Stimulated activated naive CD4-positive, alpha-beta T cell (primary cell): Measurements from ENCODE around the gene GYPC.
"Not testable (repeated sequence)": the region's sequence is repeated elsewhere in the genome, so short reads cannot be mapped to it uniquely, and the experiment has no call there.

Experiments
- DNase-seq, 6 experiments: peaks; one replicate each; lab custom pipeline; 2025; lab: John Stamatoyannopoulos, UW

GYPC gene, protein sequence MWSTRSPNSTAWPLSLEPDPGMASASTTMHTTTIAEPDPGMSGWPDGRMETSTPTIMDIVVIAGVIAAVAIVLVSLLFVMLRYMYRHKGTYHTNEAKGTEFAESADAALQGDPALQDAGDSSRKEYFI

DNA sequence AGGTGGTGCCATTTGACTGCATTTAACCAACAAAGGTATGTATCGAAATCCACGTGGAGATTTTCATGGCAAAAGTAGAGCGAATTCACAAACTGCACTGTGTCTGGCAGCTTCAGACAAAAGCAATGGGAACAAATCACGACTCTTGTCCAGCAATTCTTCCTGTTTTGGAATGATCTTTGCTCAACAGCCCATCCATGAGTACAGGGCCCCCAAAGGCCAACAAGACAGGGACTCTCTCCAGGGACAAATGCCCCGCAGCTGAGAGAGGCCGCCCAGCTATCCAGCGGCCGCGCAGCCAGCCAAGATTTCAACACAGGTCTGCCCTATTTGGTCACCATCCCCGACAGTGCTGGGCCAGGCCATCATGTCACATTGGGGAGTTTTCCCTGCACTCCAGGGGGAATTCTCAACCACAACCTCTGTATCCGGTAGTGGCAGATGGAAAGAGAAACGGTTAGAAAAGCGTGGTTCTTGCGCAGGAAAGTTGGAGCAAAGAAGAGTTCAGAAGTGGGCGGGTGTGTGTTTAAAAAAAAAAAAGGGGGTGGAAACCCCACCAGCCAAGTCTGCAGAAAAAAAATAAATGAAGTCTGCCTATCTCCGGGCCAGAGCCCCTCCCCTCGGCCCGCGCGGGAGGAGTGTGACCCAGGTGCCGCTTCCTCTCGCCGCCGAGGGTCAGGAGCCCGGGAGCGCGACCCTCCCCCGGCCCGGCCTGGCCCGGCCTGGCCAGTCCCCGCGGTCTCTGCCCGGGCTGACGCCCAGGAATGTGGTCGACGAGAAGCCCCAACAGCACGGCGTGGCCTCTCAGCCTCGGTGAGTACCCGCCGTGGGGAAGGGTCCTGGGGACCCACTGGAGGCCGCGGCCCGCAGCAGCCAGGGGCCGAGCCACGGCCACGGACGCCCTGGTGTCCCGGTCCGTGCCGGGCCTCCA lies at the start of gene GYPC:
Gene GYPC, plus strand, starts transcription at position 659 of the 931 bp plus-strand sequence. Its CDS starts 106 bp downstream, at position 765.
- DNase-seq = peak; percentile 48 to 67 (median 56)

GRCh38 chr2:126614524-126615227 lies 41.3 kb upstream of the GYPC start:
- no peak for DNase-seq

- DNase-seq = no peak
Observed at GRCh38 chr2:126616606-126617069, 39.3 kb upstream of the GYPC start.

GRCh38 chr2:126620302-126620701 lies 35.7 kb upstream of the GYPC start:
- DNase-seq = no peak

DNA sequence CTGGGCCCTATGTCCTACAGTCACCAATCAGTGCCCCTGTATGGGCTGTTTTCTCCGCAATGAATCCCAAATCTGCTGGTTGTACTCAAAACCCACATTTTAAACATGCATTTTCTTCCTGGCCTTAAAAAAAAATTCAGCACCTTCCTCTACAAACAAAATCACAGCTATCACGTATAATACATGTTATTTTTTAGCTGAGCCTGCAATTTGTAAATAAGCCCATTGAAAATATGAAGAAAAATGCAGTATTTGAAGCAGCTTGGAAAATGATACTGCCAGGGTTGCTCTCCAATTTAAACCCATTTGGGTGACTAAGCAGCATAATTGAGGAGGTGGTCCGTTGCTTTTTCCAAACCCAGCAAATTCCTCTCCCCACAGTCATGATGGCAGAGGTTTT lies 33.0 kb upstream of the GYPC start:
- no peak for DNase-seq

GRCh38 chr2:126627643-126628042 lies 28.3 kb upstream of the GYPC start:
- no peak for DNase-seq

- peak in 3 of 6 experiments; percentile 4 to 16 (median 7) for DNase-seq
Observed at GRCh38 chr2:126634273-126634861, 21.6 kb upstream of the GYPC start.

DNA sequence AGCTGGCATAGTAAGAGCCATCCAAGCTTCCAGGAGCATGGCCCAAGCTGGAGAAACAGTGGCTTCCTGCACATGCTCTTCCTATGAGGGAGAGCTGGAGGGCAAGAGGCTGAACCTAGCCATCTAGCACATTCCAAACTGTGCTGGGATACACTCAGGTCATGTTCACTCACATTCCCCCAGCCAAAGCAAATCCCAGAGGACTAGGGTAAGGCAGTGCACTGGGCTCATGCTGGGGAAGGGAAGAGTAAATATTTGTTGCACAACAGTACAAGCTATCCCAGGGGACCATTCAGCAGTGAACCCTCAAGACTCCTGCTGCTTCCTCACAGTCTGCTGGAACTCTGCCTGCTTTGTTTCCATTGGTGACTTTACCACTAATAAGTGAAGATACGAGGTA lies 20.7 kb upstream of the GYPC start:
- DNase-seq = no peak

GRCh38 chr2:126635736-126636135 lies 20.2 kb upstream of the GYPC start:
- no peak for DNase-seq

DNA sequence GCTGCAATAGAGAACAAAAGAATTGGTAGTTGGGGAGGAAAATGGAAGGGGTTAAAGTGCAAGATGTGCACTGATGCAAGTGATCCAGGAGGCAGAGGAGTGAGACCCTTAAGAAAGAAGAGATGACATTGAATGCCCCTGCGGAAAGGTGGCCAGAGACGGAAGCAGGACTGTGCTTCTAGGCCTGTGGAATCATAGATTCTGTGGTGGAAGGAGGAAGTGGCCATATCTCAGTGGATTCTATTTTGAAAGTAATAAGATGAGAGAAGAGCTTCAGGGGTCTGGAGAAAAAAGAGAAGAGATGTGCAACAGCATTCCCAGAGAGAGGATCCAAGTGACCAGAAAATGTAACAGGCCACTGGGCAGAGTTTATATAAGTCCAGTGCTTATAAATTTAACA lies 18.6 kb upstream of the GYPC start:
- DNase-seq = no peak

GRCh38 chr2:126638746-126639145 lies 17.2 kb upstream of the GYPC start:
- no peak for DNase-seq

GRCh38 chr2:126639276-126639675 lies 16.7 kb upstream of the GYPC start:
- no peak for DNase-seq

GRCh38 chr2:126641294-126641693 lies 14.7 kb upstream of the GYPC start:
- not testable (repeated sequence) for DNase-seq

DNA sequence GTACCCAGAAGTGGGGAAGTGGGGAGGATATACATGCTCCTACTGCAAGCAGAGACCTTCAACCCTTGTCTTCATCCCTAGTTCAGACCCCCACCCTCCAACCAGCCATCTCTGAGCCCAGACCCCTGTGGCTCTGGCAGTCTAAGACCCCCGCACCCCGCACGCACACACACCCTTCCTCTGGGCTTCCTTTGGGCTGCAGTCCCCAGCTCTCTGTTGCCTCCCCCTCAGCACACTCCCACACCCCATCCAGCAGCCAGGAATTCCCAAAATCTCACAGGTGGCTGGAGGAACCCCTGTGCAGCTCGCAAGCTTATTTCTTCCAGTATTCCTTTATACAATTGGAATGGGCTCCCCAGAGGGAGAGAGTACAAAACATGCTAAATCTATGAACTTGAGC lies 13.9 kb upstream of the GYPC start:
- no peak for DNase-seq

DNA sequence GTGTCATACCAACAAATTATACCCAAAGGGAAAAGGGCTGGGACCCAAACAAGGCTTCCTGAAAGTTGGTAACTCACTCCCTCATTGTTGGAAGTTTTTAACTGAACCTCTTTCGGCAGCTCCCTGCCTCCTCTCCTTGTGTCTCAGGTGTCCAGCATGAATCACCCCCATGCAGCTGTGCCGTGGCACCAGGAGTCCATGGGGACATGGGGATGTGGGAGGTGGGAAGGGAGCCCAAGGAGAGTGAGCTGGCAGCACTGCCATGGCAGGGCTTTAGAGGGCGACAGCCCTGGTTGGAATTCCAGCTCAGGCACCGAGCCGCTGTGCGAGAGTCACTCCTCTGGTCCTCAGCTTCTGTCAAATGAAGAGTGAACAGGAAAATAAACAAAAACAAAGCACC lies 12.5 kb upstream of the GYPC start:
- DNase-seq = no peak

DNA sequence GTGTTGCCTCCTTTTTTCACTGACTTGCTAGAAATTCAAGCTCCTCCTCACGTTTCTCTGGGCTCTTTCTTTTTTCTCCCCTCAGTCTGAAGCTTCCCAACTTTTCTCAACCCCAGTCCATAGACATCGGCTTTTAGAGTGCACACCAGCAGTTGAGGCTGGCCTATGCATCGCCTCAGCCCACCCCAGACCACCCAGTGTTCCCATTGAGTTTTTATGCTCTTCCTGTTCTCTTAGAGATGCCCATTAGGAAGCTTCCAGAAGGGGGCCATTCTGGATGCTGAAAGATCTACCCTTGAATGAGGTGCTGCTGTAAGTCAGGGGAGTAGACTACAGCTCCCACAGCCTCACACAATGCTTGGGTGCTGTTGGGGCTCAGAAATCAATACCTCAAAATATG lies 12.0 kb upstream of the GYPC start:
- DNase-seq = no peak

DNA sequence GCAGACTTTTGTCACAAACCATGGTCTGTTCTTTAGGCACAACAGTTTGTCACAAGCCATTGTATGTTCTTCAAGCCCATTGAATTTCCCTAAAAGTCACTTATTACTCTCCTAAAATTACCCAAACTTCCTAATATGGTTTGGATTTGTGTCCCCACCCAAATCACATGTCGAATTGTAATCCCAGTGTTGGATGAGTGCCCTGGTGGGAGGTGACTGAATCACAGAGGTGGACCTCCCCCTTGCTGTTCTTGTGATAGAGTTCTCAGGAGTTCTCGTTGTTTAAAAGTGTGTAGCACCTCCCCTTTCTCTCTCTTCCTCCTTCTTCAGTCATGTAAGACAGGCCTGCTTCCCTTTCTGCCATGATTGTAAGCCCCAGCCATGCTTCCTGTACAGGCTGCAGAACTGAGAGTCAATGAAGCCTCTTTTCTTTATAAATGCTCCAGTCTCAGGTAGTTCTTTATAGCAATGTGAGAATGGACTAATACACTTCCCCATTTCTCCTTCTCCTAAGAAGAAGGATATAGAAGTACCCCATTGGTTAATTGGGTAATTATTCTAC lies 11.2 kb upstream of the GYPC start:
- no peak for DNase-seq

DNA sequence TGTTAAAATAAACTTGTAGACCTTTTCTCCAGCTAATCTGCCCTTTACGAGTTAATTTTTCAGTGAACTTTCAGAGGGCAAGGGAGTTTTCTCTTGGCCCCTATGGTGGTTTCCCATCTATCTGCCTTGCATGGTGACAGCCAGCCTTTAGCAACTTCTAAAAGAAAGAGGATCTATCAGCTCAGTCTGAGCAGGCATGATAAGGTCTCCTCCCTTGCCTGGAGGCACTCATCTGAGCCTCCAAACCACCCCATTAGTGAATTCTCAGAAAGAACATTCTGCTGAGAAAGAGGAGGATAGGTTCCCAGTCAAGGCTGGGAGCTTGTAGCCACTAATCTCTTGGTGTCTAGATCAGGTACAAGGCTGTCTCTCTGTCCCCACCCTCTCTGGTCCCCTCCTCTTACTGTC lies 10.7 kb upstream of the GYPC start:
- no peak for DNase-seq

DNA sequence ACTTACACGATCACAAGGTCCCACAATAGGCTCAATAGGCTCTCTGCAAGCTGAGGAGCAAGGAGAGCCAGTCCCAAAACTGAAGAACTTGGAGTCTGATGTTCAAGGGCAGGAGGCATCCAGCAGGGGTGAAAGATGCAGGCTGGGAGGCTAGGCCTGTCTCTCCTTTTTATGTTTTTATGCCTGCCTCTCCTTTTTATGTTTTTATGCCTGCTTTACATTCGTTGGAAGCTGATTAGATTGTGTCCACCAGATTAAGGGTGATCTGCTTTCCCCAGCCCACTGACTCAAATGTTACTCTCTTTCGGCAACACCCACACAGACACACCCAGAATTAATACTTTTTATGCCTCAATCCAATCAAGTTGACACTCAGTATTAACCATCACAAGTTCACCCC lies 9.9 kb upstream of the GYPC start:
- DNase-seq = no peak

GRCh38 chr2:126647714-126648344 lies 8.1 kb upstream of the GYPC start:
- not testable (repeated sequence) for DNase-seq

DNA sequence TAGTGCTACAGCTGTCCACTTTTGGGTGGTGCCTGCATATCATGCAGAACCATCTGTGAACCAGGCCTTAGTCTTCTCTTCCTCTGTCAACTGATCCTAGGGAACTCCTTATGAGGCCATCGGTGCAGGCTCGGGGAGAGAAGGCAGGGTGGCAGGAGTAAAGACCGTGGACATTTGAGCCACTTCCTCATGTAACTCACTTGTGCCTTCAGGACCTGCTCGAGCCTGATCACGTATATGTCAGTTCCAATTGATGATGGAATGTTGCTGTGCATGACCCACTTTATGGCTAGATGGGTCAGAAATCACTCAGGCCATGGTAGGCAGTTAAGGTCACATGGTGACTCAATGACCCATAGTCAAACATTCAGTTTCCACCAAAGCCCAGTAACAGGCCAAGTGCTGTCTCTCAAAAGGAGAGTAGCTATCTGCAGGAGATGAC lies 7.6 kb upstream of the GYPC start:
- not testable (repeated sequence) for DNase-seq
